OCI-LY3 (cell line): ENCODE data around the gene PRTFDC1.

Experiments
- H2AFZ ChIP-seq: fragments of 200-600, 300-600 bp; shearing (Covaris generic); 2 replicates; pipeline ENCODE4 v1.6.0; 2014; ENCODE audit warnings: antibody characterized with exemption, low read depth, low read length
- H3K27ac ChIP-seq: fragments of 200-600, 300-600 bp; sonication (generic); 2 replicates; pipeline ENCODE4 v1.5.1; 2014; ENCODE audit warnings: mild to moderate bottlenecking, low read length, moderate library complexity, mixed read lengths
- H3K27me3 ChIP-seq: fragments of 200-600, 300-600 bp; sonication (generic); 2 replicates; pipeline ENCODE4 v1.6.1; 2014; ENCODE audit warnings: low read depth, low read length, mixed read lengths
- H3K36me3 ChIP-seq: fragments of 200-600, 300-600 bp; sonication (generic); replicated peaks from 2 replicates; pipeline ENCODE3; 2014; ENCODE audit warnings: low read depth, low read length, mixed read lengths
- H3K4me1 ChIP-seq: fragments of 300-600, 200-600 bp; sonication (generic); 2 replicates; pipeline ENCODE4 v1.6.1; 2014; ENCODE audit warnings: low read length, mixed read lengths
- H3K4me2 ChIP-seq: fragments of 200-600, 300-600 bp; sonication (generic); 2 replicates; pipeline ENCODE4 v1.6.1; 2014; ENCODE audit warnings: low read length, mixed read lengths
- H3K4me3 ChIP-seq: fragments of 300-600, 200-600 bp; sonication (generic); 2 replicates; pipeline ENCODE4 v1.5.1; 2014; ENCODE audit warnings: antibody characterized with exemption, mild to moderate bottlenecking, low read length, moderate library complexity
- H3K79me2 ChIP-seq: fragments of 300-600, 200-600 bp; shearing (Covaris generic); 2 replicates; pipeline ENCODE4 v1.6.1; 2014; ENCODE audit warnings: mild to moderate bottlenecking, low read length, mixed read lengths
- H3K9ac ChIP-seq: fragments of 300-600, 200-600 bp; shearing (Covaris generic); 2 replicates; pipeline ENCODE4 v1.6.0; 2014; ENCODE audit warnings: mild to moderate bottlenecking, low read length, moderate library complexity
- H3K9me3 ChIP-seq: fragments of 200-600, 300-600 bp; shearing (Covaris generic); 2 replicates; pipeline ENCODE4 v1.6.1; 2014; ENCODE audit warnings: low read length, mixed read lengths; ENCODE audit not compliant: insufficient read depth
- H4K20me1 ChIP-seq: fragments of 200-600, 300-600 bp; sonication (generic); 2 replicates; pipeline ENCODE4 v1.6.1; 2016; ENCODE audit warnings: low read length, mixed read lengths; ENCODE audit not compliant: insufficient read depth
- EZH2phosphoT487 ChIP-seq: fragments of 200-600 bp; shearing (Covaris generic); IDR thresholded peaks from 2 replicates; pipeline ENCODE4 v1.6.1; 2018; ENCODE audit warnings: antibody characterized with exemption, mixed run types, low read depth
- TF ChIP-seq, protein P1 (sequence below): fragments of 200-600, 300-600 bp; sonication (generic); IDR thresholded peaks from 2 replicates; pipeline ENCODE4 v1.5.1; 2014; ENCODE audit warnings: antibody characterized with exemption, low read length, low read depth

Gene PRTFDC1

DNA sequence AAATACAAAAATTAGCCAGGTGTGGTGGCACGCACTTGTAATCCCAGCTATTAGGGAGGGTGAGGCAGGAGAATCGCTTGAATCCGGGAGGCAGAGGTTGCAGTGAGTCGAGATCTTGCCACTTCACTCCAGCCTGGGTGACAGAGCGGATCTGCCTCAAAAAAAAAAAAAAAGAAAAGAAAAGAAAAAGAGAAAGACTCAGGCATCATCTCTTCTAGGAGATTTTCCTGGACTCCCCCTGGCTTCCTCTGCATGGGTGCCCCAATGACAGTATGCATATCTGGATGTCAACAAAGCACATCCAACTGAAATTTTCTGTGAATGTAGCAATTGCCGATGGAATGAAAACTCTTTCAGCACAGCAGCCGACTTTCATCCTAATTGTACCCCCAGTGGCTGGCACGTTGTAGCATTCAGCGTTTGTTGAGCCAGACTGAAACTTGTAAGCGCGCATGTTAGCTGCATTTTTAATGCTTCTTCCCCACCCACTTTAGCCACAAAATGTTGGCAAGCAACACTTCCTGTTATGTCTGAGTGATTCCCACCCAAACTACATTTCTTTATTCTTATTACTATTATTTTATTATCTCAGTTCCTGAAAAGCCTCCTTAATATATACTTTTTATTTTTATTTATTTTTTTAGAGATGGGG is 70.2 kb downstream of the PRTFDC1 start:
- Histone ChIP-seq H3K36me3 (no peaks in the 10 kb centered on the region), H3K4me1 (no peaks in the 10 kb centered on the region), H3K9ac (no peak overlapping the region), H3K27me3 (no peaks in the 10 kb centered on the region), H3K79me2 (no peaks in the 10 kb centered on the region), H3K4me3 (no peak overlapping the region), H4K20me1 (no peaks in the 10 kb centered on the region), H3K4me2 (no peak overlapping the region), H3K9me3 (no peaks in the 10 kb centered on the region), H2AFZ (no peak overlapping the region), H3K27ac (no peak overlapping the region)
- TF ChIP-seq, protein P1, sequence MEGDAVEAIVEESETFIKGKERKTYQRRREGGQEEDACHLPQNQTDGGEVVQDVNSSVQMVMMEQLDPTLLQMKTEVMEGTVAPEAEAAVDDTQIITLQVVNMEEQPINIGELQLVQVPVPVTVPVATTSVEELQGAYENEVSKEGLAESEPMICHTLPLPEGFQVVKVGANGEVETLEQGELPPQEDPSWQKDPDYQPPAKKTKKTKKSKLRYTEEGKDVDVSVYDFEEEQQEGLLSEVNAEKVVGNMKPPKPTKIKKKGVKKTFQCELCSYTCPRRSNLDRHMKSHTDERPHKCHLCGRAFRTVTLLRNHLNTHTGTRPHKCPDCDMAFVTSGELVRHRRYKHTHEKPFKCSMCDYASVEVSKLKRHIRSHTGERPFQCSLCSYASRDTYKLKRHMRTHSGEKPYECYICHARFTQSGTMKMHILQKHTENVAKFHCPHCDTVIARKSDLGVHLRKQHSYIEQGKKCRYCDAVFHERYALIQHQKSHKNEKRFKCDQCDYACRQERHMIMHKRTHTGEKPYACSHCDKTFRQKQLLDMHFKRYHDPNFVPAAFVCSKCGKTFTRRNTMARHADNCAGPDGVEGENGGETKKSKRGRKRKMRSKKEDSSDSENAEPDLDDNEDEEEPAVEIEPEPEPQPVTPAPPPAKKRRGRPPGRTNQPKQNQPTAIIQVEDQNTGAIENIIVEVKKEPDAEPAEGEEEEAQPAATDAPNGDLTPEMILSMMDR, result no peak
- TF ChIP-seq EZH2phosphoT487, result no peak

DNA sequence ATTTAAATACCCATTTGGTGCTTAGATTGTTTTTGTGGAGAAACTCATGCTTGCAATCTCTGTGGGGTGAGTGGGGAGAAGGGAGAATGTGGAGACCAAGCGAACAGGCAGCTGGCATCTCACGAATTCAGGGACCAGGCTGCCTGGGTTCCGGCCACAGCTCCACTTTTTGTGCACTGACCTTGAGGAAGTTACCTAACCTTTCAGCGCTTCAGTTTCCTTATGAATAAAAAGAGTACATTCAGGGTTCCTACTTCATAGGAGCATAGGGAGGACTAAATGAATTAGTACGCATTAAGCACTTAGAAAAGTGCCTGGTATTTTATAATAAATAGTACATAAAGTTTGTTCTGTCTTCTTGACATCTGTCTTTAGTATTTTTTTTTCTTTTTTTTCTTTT is 72.5 kb downstream of the PRTFDC1 start:
- H3K36me3 ChIP-seq, result no peaks in the 10 kb centered on the region
- no peak overlapping the region for H2AFZ ChIP-seq
- no peaks in the 10 kb centered on the region for H4K20me1 ChIP-seq
- no peak overlapping the region for H3K4me2 ChIP-seq
- no peaks in the 10 kb centered on the region for H3K27me3 ChIP-seq
- no peaks in the 10 kb centered on the region for H3K79me2 ChIP-seq
- H3K9me3 ChIP-seq, result no peaks in the 10 kb centered on the region
- TF ChIP-seq, protein P1, result no peak
- H3K27ac ChIP-seq, result no peak overlapping the region
- H3K4me3 ChIP-seq, result no peak overlapping the region
- H3K4me1 ChIP-seq, result no peaks in the 10 kb centered on the region
- H3K9ac ChIP-seq, result no peak overlapping the region

DNA sequence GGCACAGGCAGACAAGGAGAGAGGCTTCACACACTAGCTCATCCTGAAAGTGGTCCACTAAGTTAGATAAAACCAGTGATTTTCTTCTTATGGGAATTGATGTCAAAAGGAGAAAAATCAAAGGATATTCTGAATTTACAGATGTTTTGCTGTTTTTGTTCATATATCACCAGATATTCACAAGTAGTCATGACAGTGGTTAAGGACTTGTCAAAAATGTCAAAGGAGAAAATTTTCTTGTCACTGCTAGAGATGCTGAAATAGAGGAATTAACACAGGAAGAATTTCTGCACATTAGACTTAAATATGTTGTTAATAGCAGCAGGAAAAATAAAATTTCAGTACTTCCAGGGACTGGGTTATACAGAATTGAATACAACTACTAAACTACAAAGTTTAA is 78.3 kb downstream of the PRTFDC1 start:
- no peaks in the 10 kb centered on the region for H4K20me1 ChIP-seq
- H3K4me1 ChIP-seq, result no peaks in the 10 kb centered on the region
- TF ChIP-seq, protein P1, result no peak
- no peak for TF ChIP-seq EZH2phosphoT487
- no peak overlapping the region for H3K27ac ChIP-seq
- no peak overlapping the region for H3K4me3 ChIP-seq
- H3K9me3 ChIP-seq, result no peaks in the 10 kb centered on the region
- H3K4me2 ChIP-seq, result no peak overlapping the region
- no peaks in the 10 kb centered on the region for H3K27me3 ChIP-seq
- H3K36me3 ChIP-seq, result no peaks in the 10 kb centered on the region
- H2AFZ ChIP-seq, result no peak overlapping the region
- no peaks in the 10 kb centered on the region for H3K79me2 ChIP-seq
- no peak overlapping the region for H3K9ac ChIP-seq

DNA sequence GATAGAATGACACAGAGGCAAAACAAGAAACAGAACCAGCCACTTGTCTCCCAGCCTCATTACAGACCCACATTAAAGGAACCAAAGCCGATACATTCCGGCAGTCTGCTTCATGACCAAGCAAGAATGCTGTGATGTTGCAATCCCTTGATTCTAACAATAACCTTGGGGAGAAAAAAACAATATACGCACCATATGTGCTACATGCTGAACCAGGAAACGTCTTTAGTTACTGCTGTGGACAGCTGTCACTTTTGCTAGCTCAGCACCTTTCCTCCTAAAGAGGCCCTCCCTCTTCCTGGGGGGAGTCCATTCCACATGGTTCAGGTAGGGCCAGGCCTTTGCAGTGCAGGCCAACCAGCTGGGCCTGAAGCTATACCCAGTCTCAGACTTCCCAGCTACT is 79.1 kb downstream of the PRTFDC1 start:
- H3K4me2 ChIP-seq, result no peak overlapping the region
- TF ChIP-seq, protein P1, result no peak
- no peak for TF ChIP-seq EZH2phosphoT487
- no peaks in the 10 kb centered on the region for H3K36me3 ChIP-seq
- H3K27me3 ChIP-seq, result no peaks in the 10 kb centered on the region
- H3K9ac ChIP-seq, result no peak overlapping the region
- no peak overlapping the region for H2AFZ ChIP-seq
- H3K4me3 ChIP-seq, result no peak overlapping the region
- no peak overlapping the region for H3K27ac ChIP-seq
- no peaks in the 10 kb centered on the region for H3K4me1 ChIP-seq
- no peaks in the 10 kb centered on the region for H4K20me1 ChIP-seq
- no peaks in the 10 kb centered on the region for H3K79me2 ChIP-seq
- no peaks in the 10 kb centered on the region for H3K9me3 ChIP-seq
